ENCODE data around the gene C3orf18. TPM values are rescaled to one million over a fixed set of nuclear protein-coding genes. Genes with fewer than 3 reads are reported as not detected.

Gene C3orf18
- total and polyA plus RNA-seq, 10 of the 15 experiments (the other 5 are each of a cell fraction or from before 2014, with no cell fraction given): 0.06 to 3.2 (median 0.66) TPM

GRCh38 chr3:50563867-50564266 is 3.7 kb downstream of the C3orf18 start:
- ChIA-PET POLR2A (no interaction called here), SMC1A (ENCODE audit: uncharacterized antibody, unreplicated experiment) (interaction anchor here (1.0 kb wide), 1 partner anchor 12 kb away, joined by 3 read pairs; no protein-coding TSS in a partner anchor), RAD21 (ENCODE audit: unreplicated experiment) (no interaction called here), CTCF (interaction anchor here (1.1 kb wide), 1 partner anchor 16 kb away, joined by 3 read pairs; no protein-coding TSS in a partner anchor)
- H3K4me3 ChIP-seq: no peak overlapping the region
- no peak overlapping the region for H2AFZ ChIP-seq (ENCODE audit: control insufficient read depth, low read depth, low read length)
- H3K79me2 ChIP-seq (ENCODE audit: control insufficient read depth, insufficient read depth, low read length): no peaks in the 10 kb centered on the region
- H3K4me1 ChIP-seq (ENCODE audit: control insufficient read depth, insufficient read depth, low read length): peaks cover 6% of the 10 kb centered on the region
- H3K4me2 ChIP-seq (ENCODE audit: control insufficient read depth, insufficient read depth): no peak overlapping the region
- no peaks in the 10 kb centered on the region for H4K20me1 ChIP-seq (ENCODE audit: control insufficient read depth, insufficient read depth)
- no peak overlapping the region for H3K9ac ChIP-seq (ENCODE audit: control insufficient read depth, insufficient read depth, low read length)
- no TSS peak for BruUV-seq (replicated peaks)
- no peak overlapping the region for H3K27ac ChIP-seq (ENCODE audit: control insufficient read depth, insufficient read depth)
- in situ Hi-C loops (cut with MboI) (no loop called here), intact Hi-C loops (cut with micrococcal nuclease; ENCODE audit: unreplicated experiment) (no loop called here)
- no peak for TF ChIP-seq RUNX3 (IDR thresholded peaks at IDR 0.05; ENCODE audit: low read length)
- no peak for TF ChIP-seq KDM1A (IDR thresholded peaks at IDR 0.05; ENCODE audit: borderline replicate concordance)
- FAIRE-seq (no peak), DNase-seq (ENCODE audit: low read depth, low spot score) (no peak), ATAC-seq (no peak)
- no peaks in the 10 kb centered on the region for H3K27me3 ChIP-seq (replicated peaks in 1 of 2; ENCODE audit: control insufficient read depth in 2 of 2, insufficient read depth in 2 of 2, low read length in 1 of 2)
- no peaks in the 10 kb centered on the region for H3K36me3 ChIP-seq (ENCODE audit: control insufficient read depth in 2 of 2, insufficient read depth in 2 of 2, low read length in 1 of 2)
- WGBS (ENCODE audit: insufficient coverage, insufficient replicate concordance, low lambda C conversion rate, missing lambda C conversion rate): 13% methylated on average over 2 of the region's 2 CpGs
- no peaks in the 10 kb centered on the region for H3K9me3 ChIP-seq (replicated peaks; ENCODE audit: control insufficient read depth, insufficient read depth, low read length)

GRCh38 chr3:50562861-50563260 is 4.7 kb downstream of the C3orf18 start:
- H3K27me3 ChIP-seq (replicated peaks in 1 of 2; ENCODE audit: control insufficient read depth in 2 of 2, insufficient read depth in 2 of 2, low read length in 1 of 2): no peaks in the 10 kb centered on the region
- WGBS (ENCODE audit: insufficient coverage, insufficient replicate concordance, low lambda C conversion rate, missing lambda C conversion rate): 13% methylated on average over 2 of the region's 2 CpGs
- H3K4me1 ChIP-seq (ENCODE audit: control insufficient read depth, insufficient read depth, low read length): peaks cover 2% of the 10 kb centered on the region
- no peaks in the 10 kb centered on the region for H3K79me2 ChIP-seq (ENCODE audit: control insufficient read depth, insufficient read depth, low read length)
- no peaks in the 10 kb centered on the region for H3K36me3 ChIP-seq (ENCODE audit: control insufficient read depth in 2 of 2, insufficient read depth in 2 of 2, low read length in 1 of 2)
- CTCF ChIA-PET: interaction anchor here (1.3 kb wide), 1 partner anchor 51 kb away, joined by 3 read pairs; no protein-coding TSS in a partner anchor
- H3K4me3 ChIP-seq: no peak overlapping the region
- no peak for TF ChIP-seq BMI1 (IDR thresholded peaks at IDR 0.05; ENCODE audit: borderline replicate concordance)
- TF ChIP-seq SPI1 (IDR thresholded peaks at IDR 0.05; ENCODE audit: borderline replicate concordance, insufficient read depth, low read depth, low read length): peak; percentile 32; the same call in 1 of the 2 replicates
- no peak overlapping the region for H2AFZ ChIP-seq (ENCODE audit: control insufficient read depth, low read depth, low read length)
- ATAC-seq (no peak), DNase-seq (ENCODE audit: low read depth, low spot score) (no peak), FAIRE-seq (no peak)
- H3K9ac ChIP-seq (ENCODE audit: control insufficient read depth, insufficient read depth, low read length): no peak overlapping the region
- RAD21 ChIA-PET (ENCODE audit: unreplicated experiment): no interaction called here
- SMC1A ChIA-PET (ENCODE audit: uncharacterized antibody, unreplicated experiment): no interaction called here
- H3K9me3 ChIP-seq (replicated peaks; ENCODE audit: control insufficient read depth, insufficient read depth, low read length): no peaks in the 10 kb centered on the region
- no peaks in the 10 kb centered on the region for H4K20me1 ChIP-seq (ENCODE audit: control insufficient read depth, insufficient read depth)
- H3K4me2 ChIP-seq (ENCODE audit: control insufficient read depth, insufficient read depth): no peak overlapping the region
- POLR2A ChIA-PET: no interaction called here
- in situ Hi-C loops (cut with MboI) (no loop called here), intact Hi-C loops (cut with micrococcal nuclease; ENCODE audit: unreplicated experiment) (no loop called here)
- H3K27ac ChIP-seq (ENCODE audit: control insufficient read depth, insufficient read depth): no peak overlapping the region
- BruUV-seq (replicated peaks): no TSS peak
